Stimulated activated CD4-positive, alpha-beta T cell treated with anti-CD3 and anti-CD28 coated beads, Interleukin-2, amount 100 ng/mL, for 24 hours (primary cell): ENCODE data around the gene MAST2.
"Not testable (repeated sequence)": the region's sequence is repeated elsewhere in the genome, so short reads cannot be mapped to it uniquely, and the experiment has no call there.

Experiments
- DNase-seq, 2 donors: peaks; one replicate each; pipeline ENCODE4 v3.0.0-alpha.2; 2020

Gene MAST2

GRCh38 chr1:46030876-46031660 lies 227.7 kb downstream of the MAST2 start:
- no peak for DNase-seq

GRCh38 chr1:46034601-46035516 lies 231.4 kb downstream of the MAST2 start:
- no peak for DNase-seq

DNA sequence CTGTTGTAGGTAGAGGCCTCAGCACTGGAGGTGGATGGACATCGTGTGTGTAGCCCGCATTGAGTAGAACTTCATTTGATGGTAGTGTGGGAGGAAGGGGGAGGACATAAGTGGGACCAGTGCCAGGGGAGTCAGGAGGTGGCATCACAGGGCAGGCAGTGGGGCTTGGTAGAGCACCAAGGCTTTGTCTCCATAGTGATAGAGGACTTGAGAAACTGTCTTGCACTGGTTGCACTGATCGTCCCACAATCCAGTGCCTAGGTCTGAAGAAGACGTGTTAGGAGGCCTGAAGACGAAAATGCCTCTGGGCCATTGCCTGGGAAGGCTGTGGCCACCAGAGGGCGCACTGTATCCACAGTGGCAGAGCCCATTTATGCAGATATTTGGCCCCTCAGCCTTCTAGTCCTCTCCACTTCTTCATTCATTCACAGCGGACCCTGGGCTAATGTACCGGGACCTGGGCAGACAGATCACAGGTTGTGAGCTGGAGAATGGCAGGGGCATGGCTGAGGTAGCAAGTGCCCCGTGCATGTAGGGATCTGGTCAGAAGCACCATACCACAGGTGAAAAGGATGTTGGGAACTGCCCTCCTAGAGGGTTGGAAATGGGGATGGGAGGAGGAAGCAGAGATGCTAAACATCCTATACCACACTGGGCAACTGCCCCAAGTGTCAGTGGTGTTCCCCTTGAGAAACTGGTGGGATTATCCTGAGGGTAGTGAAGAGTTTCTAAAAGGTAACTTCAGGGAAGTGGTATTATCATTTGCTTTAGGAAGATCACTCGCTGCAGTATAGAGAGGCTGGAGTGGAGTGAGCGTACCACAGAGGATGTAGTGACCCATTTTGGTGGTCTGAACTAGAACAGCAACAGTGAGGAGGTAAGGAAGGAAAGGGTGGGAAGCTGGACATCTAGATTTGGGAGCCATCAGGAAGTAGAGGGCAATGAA lies 233.8 kb downstream of the MAST2 start:
- DNase-seq, result peak; percentile 90

- no peak for DNase-seq
Observed at GRCh38 chr1:46039571-46040052, 236.2 kb downstream of the MAST2 start.

DNA sequence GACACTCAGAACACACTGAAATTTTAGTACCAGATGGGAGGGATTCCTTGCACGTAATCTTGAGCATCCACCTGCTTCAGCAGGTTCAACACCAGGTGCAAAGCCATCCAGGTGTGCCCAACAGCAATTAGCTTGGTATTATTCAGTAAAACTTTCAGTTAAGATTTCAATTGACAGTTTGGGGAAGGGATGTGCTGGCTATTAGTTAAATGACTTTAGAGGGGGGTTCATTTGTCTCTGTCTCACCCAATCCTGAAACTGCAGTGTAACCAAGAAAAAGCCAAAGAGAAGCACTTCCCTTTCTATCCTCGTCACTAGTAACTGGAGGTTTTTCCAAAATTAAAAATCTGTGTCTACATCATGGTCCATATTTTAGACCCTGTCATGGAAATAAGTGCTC lies 238.1 kb downstream of the MAST2 start:
- DNase-seq, result no peak

- DNase-seq, result no peak
Observed at GRCh38 chr1:46041974-46042373, 238.6 kb downstream of the MAST2 start.

GRCh38 chr1:46043458-46044017 lies 240.1 kb downstream of the MAST2 start:
- DNase-seq, result no peak

- no peak for DNase-seq
Observed at GRCh38 chr1:46044116-46044515, 240.7 kb downstream of the MAST2 start.

- no peak for DNase-seq
Observed at GRCh38 chr1:46053734-46054133, 250.3 kb downstream of the MAST2 start.

- DNase-seq, result no peak
Observed at GRCh38 chr1:46056325-46056724, 252.9 kb downstream of the MAST2 start.

DNA sequence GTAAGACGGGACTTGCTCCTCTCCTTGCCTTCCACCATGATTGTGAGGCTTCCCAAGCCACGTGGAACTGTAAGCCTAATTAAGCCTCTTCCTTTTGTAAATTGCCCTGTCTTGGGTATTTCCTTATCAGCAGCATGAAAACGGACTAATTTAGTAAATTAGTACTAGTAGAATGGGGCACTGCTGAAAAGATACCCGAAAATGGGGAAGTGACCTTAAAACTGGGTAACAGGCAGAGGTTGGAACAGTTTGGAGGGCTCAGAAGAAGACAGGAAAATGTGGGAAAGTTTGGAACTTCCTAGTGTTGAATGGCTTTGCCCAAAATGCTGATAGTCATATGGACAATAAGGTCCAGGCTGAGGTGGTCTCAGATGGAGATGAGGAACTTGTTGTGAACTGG lies 253.8 kb downstream of the MAST2 start:
- not testable (repeated sequence) for DNase-seq

GRCh38 chr1:46057781-46058180 lies 254.4 kb downstream of the MAST2 start:
- no peak for DNase-seq

DNA sequence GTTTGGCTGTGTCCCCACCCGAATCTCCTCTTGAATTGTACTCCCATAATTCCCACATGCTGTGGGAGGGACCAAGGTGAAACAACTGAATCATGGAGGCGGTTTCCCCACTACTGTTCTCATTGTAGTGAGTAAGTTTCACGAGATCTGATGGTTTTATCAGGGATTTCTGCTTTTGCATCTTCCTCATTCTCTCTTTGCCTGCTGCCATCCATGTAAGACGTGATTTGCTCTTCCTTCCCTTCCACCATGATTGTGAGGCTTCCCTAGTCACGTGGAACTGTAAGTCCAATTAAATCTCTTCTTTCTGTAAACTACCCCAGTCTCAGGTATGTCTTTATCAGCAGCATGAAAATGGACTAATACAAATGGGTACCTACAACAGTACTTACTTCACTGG lies 255.5 kb downstream of the MAST2 start:
- DNase-seq, result no peak

- no peak for DNase-seq
Observed at GRCh38 chr1:46061146-46061545, 257.7 kb downstream of the MAST2 start.

GRCh38 chr1:46062651-46063319 lies 259.4 kb downstream of the MAST2 start:
- peak; percentile 53 to 57 for DNase-seq

DNA sequence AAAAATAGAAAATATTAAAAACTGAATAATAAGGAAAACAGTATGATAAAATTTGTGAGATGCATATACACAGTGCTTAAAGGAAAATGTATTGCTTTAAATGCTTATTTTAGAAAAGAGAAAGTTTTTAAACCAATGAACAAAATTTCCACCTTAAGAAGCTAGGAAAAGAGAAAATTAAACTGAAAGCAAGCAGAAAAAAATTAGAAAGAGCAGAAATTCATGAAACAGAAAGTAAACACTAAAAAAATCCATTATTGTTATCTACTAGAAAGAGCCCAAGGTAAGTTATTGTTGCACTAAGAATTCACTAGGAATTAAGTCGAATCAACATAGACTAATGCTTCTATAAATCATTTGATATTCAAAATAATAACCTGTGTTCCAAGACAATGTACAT lies 261.3 kb downstream of the MAST2 start:
- DNase-seq, result no peak

- no peak for DNase-seq
Observed at GRCh38 chr1:46065405-46065804, 262.0 kb downstream of the MAST2 start.

- no peak for DNase-seq
Observed at GRCh38 chr1:46067652-46068051, 264.2 kb downstream of the MAST2 start.

DNA sequence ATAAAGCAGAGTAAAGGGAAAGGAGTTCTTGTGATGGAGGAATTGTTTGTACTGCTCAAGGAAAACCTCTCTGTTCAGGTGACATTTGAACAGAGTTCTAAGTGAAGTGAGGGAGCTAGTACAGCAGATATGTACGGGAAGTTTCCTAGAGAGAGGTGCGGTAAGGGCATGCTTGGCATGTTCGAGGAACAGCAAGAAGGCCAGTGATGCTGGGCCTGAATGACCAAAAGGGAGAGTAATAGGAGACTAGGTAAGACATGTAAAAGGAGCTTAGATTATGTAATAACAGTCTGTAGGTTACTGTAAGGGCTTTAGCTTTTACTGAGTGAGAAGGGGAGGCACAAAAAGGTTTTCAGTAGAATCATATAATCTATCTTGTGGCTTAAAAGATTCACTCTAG lies 265.1 kb downstream of the MAST2 start:
- DNase-seq, result no peak

GRCh38 chr1:46070164-46070814 lies 266.9 kb downstream of the MAST2 start:
- DNase-seq, result no peak

DNA sequence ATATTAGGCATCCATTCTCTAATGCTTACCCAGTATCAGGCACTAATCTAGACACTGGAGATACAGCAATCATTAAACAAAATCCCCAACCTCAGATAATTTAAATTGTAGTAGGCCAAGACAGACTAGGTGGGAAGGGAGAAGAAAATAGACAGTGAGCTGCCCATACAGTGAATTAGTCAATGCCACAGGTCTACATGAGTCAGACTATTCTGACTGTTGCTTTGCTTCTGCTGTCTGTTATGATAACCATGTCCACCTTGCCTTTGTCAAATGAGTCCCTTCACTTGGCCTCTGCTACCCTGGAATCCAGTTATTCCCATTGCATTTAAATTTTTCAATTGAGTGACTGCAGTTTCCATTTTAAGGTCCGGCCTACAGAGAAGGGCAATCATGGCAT lies 269.6 kb downstream of the MAST2 start:
- no peak for DNase-seq
